Ectodermal cell (in vitro differentiated cells): ENCODE data around the gene DLX4.
A peak's percentile ranks its signal among the peaks of the same experiment; 100 is the strongest.

Experiments used
- H3K27ac ChIP-seq: 2 replicates; pipeline ENCODE4 v1.7.0; 2013; ENCODE audit warnings: mild to moderate bottlenecking, low read depth, low read length; ENCODE audit not compliant: insufficient read depth, poor library complexity, severe bottlenecking
- H3K27me3 ChIP-seq: 2 replicates; pipeline ENCODE4 v1.7.0; 2013; ENCODE audit warnings: mild to moderate bottlenecking, low read length; ENCODE audit not compliant: insufficient read depth, control insufficient read depth, poor library complexity, severe bottlenecking
- H3K36me3 ChIP-seq: one replicate; pipeline ENCODE4 v1.7.0; 2013; ENCODE audit warnings: low read length; ENCODE audit not compliant: control insufficient read depth, insufficient read depth
- H3K4me1 ChIP-seq: one replicate; pipeline ENCODE4 v1.7.0; 2013; ENCODE audit warnings: low read length; ENCODE audit not compliant: control insufficient read depth, insufficient read depth
- H3K4me3 ChIP-seq: 2 replicates; pipeline ENCODE4 v1.7.0; 2013; ENCODE audit warnings: low read depth, low read length, control low read depth; ENCODE audit not compliant: insufficient read depth
- H3K9me3 ChIP-seq: 2 replicates; pipeline ENCODE4 v1.7.0; 2013; ENCODE audit warnings: mild to moderate bottlenecking, low read length, moderate library complexity; ENCODE audit not compliant: control insufficient read depth
- WGBS, 2 experiments: methylation state at CpG; one replicate each; pipeline ENCODE4 v1.1.7; 2013; ENCODE audit warnings: missing lambda C conversion rate in 2 of 2; 5-methylcytosine and 5-hydroxymethylcytosine counted together

The DLX4 gene

GRCh38 chr17:49967621-49968404 lies 1.2 kb upstream of the DLX4 start:
- Histone ChIP-seq H3K27me3 (peaks cover 100% of the 10 kb centered on the region), H3K9me3 (no peaks in the 10 kb centered on the region), H3K36me3 (no peaks in the 10 kb centered on the region), H3K4me3 (peak overlapping the region; percentile 32), H3K27ac (no peak overlapping the region), H3K4me1 (peaks cover 48% of the 10 kb centered on the region)
- WGBS, 2 experiments, result 16% methylated on average over 10 of the region's 10 CpGs

GRCh38 chr17:49968405-49969133 lies 421 bp upstream of the DLX4 start:
- H3K27me3 ChIP-seq, result peaks cover 100% of the 10 kb centered on the region
- H3K4me1 ChIP-seq, result peaks cover 41% of the 10 kb centered on the region
- 0% methylated on average over 64 of the region's 64 CpGs for WGBS, 2 experiments
- H3K36me3 ChIP-seq, result no peaks in the 10 kb centered on the region
- H3K9me3 ChIP-seq, result no peaks in the 10 kb centered on the region
- no peak overlapping the region for H3K27ac ChIP-seq
- peak overlapping the region; percentile 32 for H3K4me3 ChIP-seq

- WGBS, 2 experiments, result 3 to 6% methylated on average over 16 of the region's 18 CpGs
- no peak overlapping the region for H3K27ac ChIP-seq
- H3K4me1 ChIP-seq, result peaks cover 28% of the 10 kb centered on the region
- H3K4me3 ChIP-seq, result peak overlapping the region; percentile 32
- no peaks in the 10 kb centered on the region for H3K36me3 ChIP-seq
- peaks cover 100% of the 10 kb centered on the region for H3K27me3 ChIP-seq
- H3K9me3 ChIP-seq, result no peaks in the 10 kb centered on the region
These were observed 902 bp downstream of the DLX4 start for GRCh38 chr17:49969795-49970389.

- Histone ChIP-seq H3K27ac (no peak overlapping the region), H3K4me3 (no peak overlapping the region), H3K36me3 (no peaks in the 10 kb centered on the region), H3K4me1 (peaks cover 28% of the 10 kb centered on the region), H3K27me3 (peaks cover 100% of the 10 kb centered on the region), H3K9me3 (no peaks in the 10 kb centered on the region)
- WGBS, 2 experiments, result 47 to 55% methylated on average over 3 of the region's 3 CpGs
These were observed 1.5 kb downstream of the DLX4 start for GRCh38 chr17:49970498-49970897.

GRCh38 chr17:49971199-49971847 lies 2.3 kb downstream of the DLX4 start:
- Histone ChIP-seq H3K27me3 (peaks cover 98% of the 10 kb centered on the region), H3K4me1 (peaks cover 36% of the 10 kb centered on the region), H3K4me3 (peak overlapping the region; percentile 11), H3K9me3 (no peaks in the 10 kb centered on the region), H3K36me3 (no peaks in the 10 kb centered on the region), H3K27ac (no peak overlapping the region)
- 6 to 7% methylated on average over 34 to 35 of the region's 35 CpGs for WGBS, 2 experiments

- H3K4me1 ChIP-seq, result peaks cover 36% of the 10 kb centered on the region
- no peaks in the 10 kb centered on the region for H3K36me3 ChIP-seq
- H3K9me3 ChIP-seq, result no peaks in the 10 kb centered on the region
- H3K27ac ChIP-seq, result no peak overlapping the region
- peaks cover 91% of the 10 kb centered on the region for H3K27me3 ChIP-seq
- peak overlapping the region; percentile 11 for H3K4me3 ChIP-seq
- 1 to 2% methylated on average over 55 of the region's 55 CpGs for WGBS, 2 experiments
These were observed 3.0 kb downstream of the DLX4 start for GRCh38 chr17:49971848-49972485.

- Histone ChIP-seq H3K4me3 (no peak overlapping the region), H3K4me1 (peaks cover 36% of the 10 kb centered on the region), H3K27me3 (peaks cover 84% of the 10 kb centered on the region), H3K36me3 (no peaks in the 10 kb centered on the region), H3K9me3 (no peaks in the 10 kb centered on the region), H3K27ac (no peak overlapping the region)
- WGBS, 2 experiments, result 3 to 4% methylated on average over 57 of the region's 57 CpGs
These were observed 3.7 kb downstream of the DLX4 start for GRCh38 chr17:49972486-49973270.

GRCh38 chr17:49973271-49973615 lies 4.3 kb downstream of the DLX4 start:
- H3K9me3 ChIP-seq, result no peaks in the 10 kb centered on the region
- H3K27ac ChIP-seq, result no peak overlapping the region
- peaks cover 79% of the 10 kb centered on the region for H3K27me3 ChIP-seq
- no peak overlapping the region for H3K4me3 ChIP-seq
- H3K4me1 ChIP-seq, result peaks cover 39% of the 10 kb centered on the region
- WGBS, 2 experiments, result 5 to 14% methylated on average over 2 of the region's 2 CpGs
- no peaks in the 10 kb centered on the region for H3K36me3 ChIP-seq

GRCh38 chr17:49975531-49975930 lies 6.5 kb downstream of the DLX4 start:
- Histone ChIP-seq H3K9me3 (no peaks in the 10 kb centered on the region), H3K4me1 (peaks cover 39% of the 10 kb centered on the region), H3K4me3 (no peak overlapping the region), H3K27me3 (peaks cover 56% of the 10 kb centered on the region), H3K36me3 (no peaks in the 10 kb centered on the region), H3K27ac (no peak overlapping the region)
- 55 to 57% methylated on average over 7 of the region's 7 CpGs for WGBS, 2 experiments
